ENCODE measurements around the gene YIPF5.

The YIPF5 gene

DNA sequence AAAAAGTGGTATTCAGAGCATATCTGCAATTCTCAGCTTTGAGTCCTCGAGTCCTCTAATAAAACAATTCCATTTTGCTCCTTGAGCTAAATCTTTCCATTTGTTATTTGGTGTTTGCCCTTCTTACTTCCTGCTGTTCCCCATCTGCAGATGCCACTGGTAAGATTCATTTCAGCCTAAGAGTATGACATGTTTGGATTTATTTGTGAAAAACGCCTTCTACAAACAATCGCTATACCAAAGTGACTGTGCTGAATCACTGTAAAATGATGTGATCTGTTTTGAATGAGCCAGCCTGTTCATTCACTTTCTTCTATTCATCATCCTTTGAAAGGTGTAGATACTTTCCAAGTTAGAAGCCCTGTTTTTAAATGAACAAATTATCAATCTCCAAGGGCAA lies 27.9 kb upstream of the YIPF5 start:
- DNase-seq (ENCODE audit: extremely low spot score): no peak
- CTCF ChIA-PET: no interaction called here
- TF ChIP-seq NFRKB (IDR thresholded peaks at IDR 0.05) (no peak), FOXA1 (IDR thresholded peaks at IDR 0.05) (no peak), ELF4 (IDR thresholded peaks at IDR 0.05) (no peak), ZNF384 (IDR thresholded peaks at IDR 0.05) (no peak), L3MBTL2 (conservative IDR thresholded peaks at IDR 0.05) (no peak), BHLHE40 (IDR thresholded peaks at IDR 0.05; ENCODE audit: borderline replicate concordance) (no peak), LEF1 (IDR thresholded peaks at IDR 0.05; ENCODE audit: borderline replicate concordance) (no peak), CTBP1 (IDR thresholded peaks at IDR 0.05; ENCODE audit: borderline replicate concordance) (no peak), FOXM1 (IDR thresholded peaks at IDR 0.05; ENCODE audit: borderline replicate concordance) (no peak), SP1 (IDR thresholded peaks at IDR 0.05) (no peak), SUZ12 (IDR thresholded peaks at IDR 0.05) (no peak), ARNT (IDR thresholded peaks at IDR 0.05) (no peak), FOXK2 (IDR thresholded peaks at IDR 0.05) (no peak), TARDBP (IDR thresholded peaks at IDR 0.05) (no peak), HDGF (IDR thresholded peaks at IDR 0.05; ENCODE audit: borderline replicate concordance) (no peak)
- TF ChIP-seq, protein P1, sequence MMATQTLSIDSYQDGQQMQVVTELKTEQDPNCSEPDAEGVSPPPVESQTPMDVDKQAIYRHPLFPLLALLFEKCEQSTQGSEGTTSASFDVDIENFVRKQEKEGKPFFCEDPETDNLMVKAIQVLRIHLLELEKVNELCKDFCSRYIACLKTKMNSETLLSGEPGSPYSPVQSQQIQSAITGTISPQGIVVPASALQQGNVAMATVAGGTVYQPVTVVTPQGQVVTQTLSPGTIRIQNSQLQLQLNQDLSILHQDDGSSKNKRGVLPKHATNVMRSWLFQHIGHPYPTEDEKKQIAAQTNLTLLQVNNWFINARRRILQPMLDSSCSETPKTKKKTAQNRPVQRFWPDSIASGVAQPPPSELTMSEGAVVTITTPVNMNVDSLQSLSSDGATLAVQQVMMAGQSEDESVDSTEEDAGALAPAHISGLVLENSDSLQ (IDR thresholded peaks at IDR 0.05): no peak
- POLR2A ChIA-PET: no interaction called here

DNA sequence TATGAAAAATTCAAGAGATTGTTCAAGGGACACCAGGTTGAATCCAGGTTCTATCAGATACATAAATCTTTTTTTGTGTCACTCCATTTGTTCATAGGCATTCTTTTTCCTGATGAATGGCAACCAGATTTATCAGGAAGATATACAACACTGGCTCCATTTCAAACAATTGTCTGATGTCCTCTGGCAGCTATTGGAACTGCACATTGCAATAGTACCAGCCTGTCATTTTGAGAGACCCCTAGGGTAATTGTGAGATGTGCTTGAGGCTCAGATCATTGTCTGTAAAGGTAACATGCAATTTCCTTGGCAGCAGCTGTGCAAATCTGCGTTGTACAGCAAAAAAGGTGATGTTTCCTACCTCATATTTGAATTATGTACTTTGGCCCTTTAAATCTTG lies 26.2 kb upstream of the YIPF5 start:
- no peak for TF ChIP-seq ZNF384 (IDR thresholded peaks at IDR 0.05)
- TF ChIP-seq LEF1 (IDR thresholded peaks at IDR 0.05; ENCODE audit: borderline replicate concordance): no peak
- TF ChIP-seq FOXM1 (IDR thresholded peaks at IDR 0.05; ENCODE audit: borderline replicate concordance): no peak
- no peak for TF ChIP-seq BHLHE40 (IDR thresholded peaks at IDR 0.05; ENCODE audit: borderline replicate concordance)
- no peak for TF ChIP-seq ARNT (IDR thresholded peaks at IDR 0.05)
- TF ChIP-seq TARDBP (IDR thresholded peaks at IDR 0.05): no peak
- no peak for TF ChIP-seq SUZ12 (IDR thresholded peaks at IDR 0.05)
- TF ChIP-seq FOXK2 (IDR thresholded peaks at IDR 0.05): no peak
- TF ChIP-seq CTBP1 (IDR thresholded peaks at IDR 0.05; ENCODE audit: borderline replicate concordance): no peak
- TF ChIP-seq ELF4 (IDR thresholded peaks at IDR 0.05): no peak
- TF ChIP-seq NFRKB (IDR thresholded peaks at IDR 0.05): no peak
- DNase-seq (ENCODE audit: extremely low spot score): no peak
- ChIA-PET CTCF (no interaction called here), POLR2A (no interaction called here)

DNA sequence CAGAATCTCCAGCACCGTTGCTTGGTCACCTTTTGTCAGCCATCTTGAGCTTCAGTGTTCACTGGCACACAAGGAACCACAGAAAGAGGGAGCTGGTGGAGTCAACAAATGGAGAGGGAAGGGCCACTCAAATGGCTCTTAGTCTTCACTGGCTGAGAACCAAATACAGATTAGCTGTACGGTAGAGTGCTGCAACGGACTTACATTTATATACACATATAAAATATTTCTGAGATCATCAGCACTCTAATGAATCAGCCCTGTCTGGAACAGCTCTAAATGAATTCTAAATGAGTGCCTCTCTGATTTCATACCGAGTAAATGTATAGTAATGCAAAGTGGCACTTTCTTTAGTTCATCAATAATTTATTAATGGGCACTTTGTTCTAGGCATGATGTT lies 25.0 kb upstream of the YIPF5 start:
- TF ChIP-seq ZNF384 (IDR thresholded peaks at IDR 0.05) (no peak), FOXM1 (IDR thresholded peaks at IDR 0.05; ENCODE audit: borderline replicate concordance) (no peak), SUZ12 (IDR thresholded peaks at IDR 0.05) (no peak), HDGF (IDR thresholded peaks at IDR 0.05; ENCODE audit: borderline replicate concordance) (no peak)
- ChIA-PET CTCF (interaction anchor here (0.7 to 3.9 kb wide), 2 partner anchors 9 to 53 kb away, joined by 3 to 19 read pairs; no protein-coding TSS in a partner anchor), POLR2A (interaction anchor here (0.9 kb wide), 1 partner anchor 25 kb away, joined by 3 read pairs; the partner anchor contains the start of genes KCTD16 and YIPF5)
- no peak for DNase-seq (ENCODE audit: extremely low spot score)

DNA sequence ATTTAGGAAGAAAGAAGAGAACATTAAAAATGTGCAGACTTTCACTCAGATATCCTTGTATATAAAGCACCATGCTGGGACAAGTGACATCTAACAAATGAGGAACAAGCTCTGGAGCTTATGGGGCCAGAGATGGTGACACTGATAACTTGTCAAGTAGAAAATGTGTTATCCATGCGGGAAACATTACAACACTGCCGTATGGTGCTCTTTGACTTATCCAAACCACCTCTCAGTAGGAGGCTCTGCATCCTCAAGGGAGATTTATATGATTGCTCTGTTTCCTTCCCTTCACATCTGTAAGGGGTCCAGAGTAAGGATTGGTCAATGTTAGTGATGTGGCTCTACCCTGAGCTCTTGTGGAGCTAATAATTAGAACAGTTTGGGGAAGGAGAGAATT lies 23.7 kb upstream of the YIPF5 start:
- CTCF ChIA-PET: interaction anchor here (0.7 to 3.9 kb wide), 3 partner anchors 10 to 1744 kb away, joined by 4 to 19 read pairs (median 4); no protein-coding TSS in a partner anchor
- no peak for DNase-seq (ENCODE audit: extremely low spot score)
- POLR2A ChIA-PET: no interaction called here
- TF ChIP-seq SUZ12 (IDR thresholded peaks at IDR 0.05) (no peak), ZNF384 (IDR thresholded peaks at IDR 0.05) (no peak), ELF4 (IDR thresholded peaks at IDR 0.05) (no peak), CTBP1 (IDR thresholded peaks at IDR 0.05; ENCODE audit: borderline replicate concordance) (no peak), TARDBP (IDR thresholded peaks at IDR 0.05) (no peak), FOXM1 (IDR thresholded peaks at IDR 0.05; ENCODE audit: borderline replicate concordance) (no peak), ARNT (IDR thresholded peaks at IDR 0.05) (no peak), LEF1 (IDR thresholded peaks at IDR 0.05; ENCODE audit: borderline replicate concordance) (no peak), NFRKB (IDR thresholded peaks at IDR 0.05) (no peak), BHLHE40 (IDR thresholded peaks at IDR 0.05; ENCODE audit: borderline replicate concordance) (no peak), HDGF (IDR thresholded peaks at IDR 0.05; ENCODE audit: borderline replicate concordance) (no peak), SP1 (IDR thresholded peaks at IDR 0.05) (no peak), FOXK2 (IDR thresholded peaks at IDR 0.05) (no peak), L3MBTL2 (conservative IDR thresholded peaks at IDR 0.05) (no peak), FOXA1 (IDR thresholded peaks at IDR 0.05) (no peak)
- TF ChIP-seq, protein P1 (IDR thresholded peaks at IDR 0.05): no peak

DNA sequence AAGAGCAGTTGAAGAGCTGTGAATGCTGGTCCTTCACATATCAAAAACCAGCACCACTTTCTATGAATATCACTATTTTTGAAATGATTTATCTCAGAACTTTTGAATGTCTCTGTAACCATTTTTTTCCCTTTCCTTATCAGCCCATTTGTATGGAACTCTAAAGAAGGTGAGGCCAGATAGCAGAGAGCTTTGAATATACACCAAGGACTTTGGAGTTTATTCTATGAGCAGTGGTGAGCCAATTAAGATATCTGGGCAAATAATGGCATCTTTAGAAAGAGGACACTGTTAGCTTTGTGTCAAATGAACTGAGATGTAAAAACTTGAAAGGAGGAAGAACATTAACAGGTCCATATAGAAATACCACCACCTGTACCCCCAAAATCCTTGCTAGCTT lies 22.2 kb upstream of the YIPF5 start:
- TF ChIP-seq TARDBP (IDR thresholded peaks at IDR 0.05) (no peak), ARNT (IDR thresholded peaks at IDR 0.05) (no peak), LEF1 (IDR thresholded peaks at IDR 0.05; ENCODE audit: borderline replicate concordance) (no peak), BHLHE40 (IDR thresholded peaks at IDR 0.05; ENCODE audit: borderline replicate concordance) (no peak), FOXK2 (IDR thresholded peaks at IDR 0.05) (no peak), SUZ12 (IDR thresholded peaks at IDR 0.05) (no peak), FOXM1 (IDR thresholded peaks at IDR 0.05; ENCODE audit: borderline replicate concordance) (no peak), HDGF (IDR thresholded peaks at IDR 0.05; ENCODE audit: borderline replicate concordance) (no peak), L3MBTL2 (conservative IDR thresholded peaks at IDR 0.05) (no peak), FOXA1 (IDR thresholded peaks at IDR 0.05) (no peak), NFRKB (IDR thresholded peaks at IDR 0.05) (no peak)
- TF ChIP-seq, protein P1 (IDR thresholded peaks at IDR 0.05): no peak
- ChIA-PET POLR2A (interaction anchor here (0.8 kb wide), 1 partner anchor 1372 kb away, joined by 3 read pairs; no protein-coding TSS in a partner anchor), CTCF (interaction anchor here (0.9 to 3.9 kb wide), 3 partner anchors 12 to 1260 kb away, joined by 3 to 19 read pairs (median 4); no protein-coding TSS in a partner anchor)

DNA sequence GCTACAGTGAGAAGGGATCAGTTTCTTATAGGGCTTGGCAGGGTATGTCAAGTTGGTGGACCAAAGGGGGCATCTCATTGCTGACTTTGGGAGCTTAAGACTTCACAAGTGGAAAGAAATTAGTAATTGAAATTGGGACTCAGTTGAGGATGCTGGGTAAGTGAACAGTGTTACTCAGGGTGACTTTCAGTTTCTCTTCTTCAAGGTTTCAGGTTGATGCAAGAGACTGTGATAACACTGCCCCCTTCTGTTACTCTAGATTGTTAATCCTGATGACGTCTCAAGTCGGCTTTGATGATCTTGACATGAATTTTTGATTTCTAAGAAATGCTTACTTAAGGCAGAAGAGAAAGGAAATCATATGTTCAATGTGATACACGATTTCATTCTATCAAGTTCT lies 21.5 kb upstream of the YIPF5 start:
- ChIA-PET CTCF (interaction anchor here (0.6 to 3.9 kb wide), 6 partner anchors 12 to 1913 kb away, joined by 3 to 19 read pairs (median 3); partner anchors contain the start of gene PLAC8L1), POLR2A (interaction anchor here (2.3 kb wide), 1 partner anchor 22 kb away, joined by 8 read pairs; the partner anchor contains the start of genes KCTD16 and YIPF5)
- TF ChIP-seq SP1 (IDR thresholded peaks at IDR 0.05) (no peak), NFRKB (IDR thresholded peaks at IDR 0.05) (no peak), SUZ12 (IDR thresholded peaks at IDR 0.05) (no peak), HDGF (IDR thresholded peaks at IDR 0.05; ENCODE audit: borderline replicate concordance) (no peak), TARDBP (IDR thresholded peaks at IDR 0.05) (no peak), ZNF384 (IDR thresholded peaks at IDR 0.05) (no peak), FOXA1 (IDR thresholded peaks at IDR 0.05) (no peak), L3MBTL2 (conservative IDR thresholded peaks at IDR 0.05) (no peak)
- DNase-seq (ENCODE audit: extremely low spot score): peak; percentile 25

More for the DNA sequence above, 22.2 kb upstream of the YIPF5 start:
- no peak for DNase-seq (ENCODE audit: extremely low spot score)
